HG03139 (cell line): Measurements from ENCODE around the gene ZNF133.

Experiments
- ATAC-seq: cut with Tn5 transposase; IDR thresholded peaks from one replicate; pipeline ENCODE4 v1.9.1; 2021; ENCODE audit not compliant: unreplicated experiment

The ZNF133 gene

DNA sequence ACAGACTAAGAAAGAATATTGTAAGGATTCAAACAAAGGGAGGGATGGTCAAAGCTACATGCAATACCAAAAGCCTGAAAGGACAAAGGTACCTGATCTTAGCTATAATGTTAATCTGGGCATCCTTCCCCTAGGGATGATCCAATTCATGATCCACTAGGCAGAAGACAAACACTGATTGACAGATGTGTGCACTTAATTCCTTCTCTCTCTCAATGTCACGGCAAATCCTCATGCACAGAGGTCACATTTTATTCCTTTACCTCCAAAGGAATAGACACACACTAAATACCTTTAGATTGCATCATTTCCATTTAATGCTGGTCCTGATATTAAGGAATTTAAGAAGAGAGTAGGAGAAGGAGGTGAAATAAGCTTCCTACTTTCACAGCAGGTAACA lies 73.4 kb downstream of the ZNF133 start:
- ATAC-seq, result no peak

DNA sequence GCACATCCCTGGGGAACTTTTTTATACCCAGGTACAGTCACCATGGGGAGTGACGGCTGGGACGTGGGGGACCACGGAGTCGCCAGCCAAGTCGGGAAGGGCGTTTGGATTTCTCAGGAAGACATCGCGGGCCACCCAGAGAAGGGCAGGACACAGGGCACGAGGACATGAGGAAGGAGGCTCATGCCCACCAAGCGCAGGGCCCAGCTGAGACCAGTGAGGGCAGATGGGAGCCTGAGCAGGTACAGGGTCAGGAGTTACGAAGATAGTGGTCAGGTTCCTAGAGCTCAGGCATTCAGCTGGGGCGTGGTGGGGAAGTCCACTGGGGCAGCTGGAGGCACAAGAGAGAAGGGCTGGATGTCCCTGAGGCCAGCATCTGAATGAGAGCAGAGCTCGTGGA lies 74.6 kb downstream of the ZNF133 start:
- ATAC-seq, result no peak

DNA sequence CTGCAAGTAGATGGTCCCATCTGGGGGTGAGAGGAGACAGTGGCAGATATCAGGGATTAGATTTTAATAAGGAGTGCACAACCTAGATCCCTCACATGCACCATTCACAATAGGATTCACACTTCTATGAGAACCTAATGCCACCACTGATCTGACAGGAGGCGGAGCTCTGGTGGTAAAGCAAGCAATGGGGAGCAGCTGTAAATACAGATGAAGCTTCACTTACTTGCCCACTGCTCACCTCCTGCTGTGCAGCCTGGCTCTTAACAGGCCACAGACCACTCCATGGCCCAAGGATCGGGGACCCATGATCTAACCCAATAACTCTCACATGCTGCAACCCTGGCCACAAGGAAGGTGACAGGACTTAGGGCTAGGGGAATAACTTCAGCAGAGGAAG lies 75.4 kb downstream of the ZNF133 start:
- ATAC-seq, result no peak

DNA sequence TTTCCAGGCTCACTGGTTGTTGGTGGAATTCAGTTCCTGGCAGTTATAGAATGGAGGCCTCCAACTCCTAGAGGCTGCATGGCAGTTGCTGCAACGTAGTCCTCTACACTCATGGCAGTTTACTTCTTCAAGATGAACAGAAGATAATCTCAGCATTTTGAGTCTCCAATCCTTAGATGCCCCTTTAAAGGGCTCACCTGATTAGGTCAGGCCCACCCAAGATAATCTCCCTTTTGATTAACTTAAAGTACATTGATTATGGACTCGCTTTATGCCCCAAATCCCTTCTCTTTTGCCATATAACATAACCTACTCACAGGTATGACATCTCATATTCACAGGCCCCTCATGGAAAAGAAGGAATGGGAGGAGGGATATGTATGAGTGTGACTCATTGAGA lies 76.4 kb downstream of the ZNF133 start:
- ATAC-seq, result no peak
